Chondrocyte (in vitro differentiated cells): ENCODE measurements around the gene ZNF407. TPM values are rescaled to one million over a fixed set of nuclear protein-coding genes. Genes with fewer than 3 reads are reported as not detected.

Experiments used
- DNase-seq: peaks from one replicate; pipeline ENCODE4 v3.0.0; 2021; ENCODE audit warnings: mixed read lengths, low spot score
- H3K27ac Mint-ChIP-seq: one replicate; pipeline ENCODE4 v1.8.0; 2021; ENCODE audit warnings: mild to moderate bottlenecking, moderate library complexity, mixed read lengths; ENCODE audit not compliant: unreplicated experiment
- H3K27me3 Mint-ChIP-seq: 2 replicates; pipeline ENCODE4 v1.8.0; 2021; ENCODE audit warnings: low read depth, mixed read lengths
- H3K36me3 Mint-ChIP-seq: 2 replicates; pipeline ENCODE4 v1.8.0; 2021; ENCODE audit warnings: low read depth, mixed read lengths
- H3K4me1 Mint-ChIP-seq: 2 replicates; pipeline ENCODE4 v1.8.0; 2021; ENCODE audit warnings: low read depth, mild to moderate bottlenecking, mixed read lengths
- H3K4me3 Mint-ChIP-seq: one replicate; pipeline ENCODE4 v1.8.0; 2021; ENCODE audit warnings: mild to moderate bottlenecking, moderate library complexity, mixed read lengths; ENCODE audit not compliant: unreplicated experiment
- H3K9me3 Mint-ChIP-seq: 2 replicates; pipeline ENCODE4 v1.8.0; 2021; ENCODE audit warnings: low read depth, mixed read lengths
- CTCF ChIP-seq: fragments of 200-600 bp; sonication (generic); IDR thresholded peaks from 2 replicates; pipeline ENCODE4 v1.5.0; 2021; ENCODE audit warnings: antibody characterized with exemption, mild to moderate bottlenecking, moderate library complexity
- total RNA-seq: library from RNA; stranded (reverse); gene quantifications from 3 replicates; pipeline ENCODE4 v1.2.1, GENCODE V29; 2021

Gene ZNF407
- total RNA-seq, 1 donor from 2014 or later: 10.4 TPM

- DNase-seq: no peak
- Mint-ChIP-seq H3K27me3 (no peaks in the 10 kb centered on the region), H3K4me3 (no peak overlapping the region), H3K4me1 (no peaks in the 10 kb centered on the region), H3K36me3 (no peaks in the 10 kb centered on the region), H3K27ac (no peak overlapping the region), H3K9me3 (no peaks in the 10 kb centered on the region)
- TF ChIP-seq CTCF: no peak
Measured at GRCh38 chr18:74739926-74740325, 142.3 kb downstream of the ZNF407 start.

DNA sequence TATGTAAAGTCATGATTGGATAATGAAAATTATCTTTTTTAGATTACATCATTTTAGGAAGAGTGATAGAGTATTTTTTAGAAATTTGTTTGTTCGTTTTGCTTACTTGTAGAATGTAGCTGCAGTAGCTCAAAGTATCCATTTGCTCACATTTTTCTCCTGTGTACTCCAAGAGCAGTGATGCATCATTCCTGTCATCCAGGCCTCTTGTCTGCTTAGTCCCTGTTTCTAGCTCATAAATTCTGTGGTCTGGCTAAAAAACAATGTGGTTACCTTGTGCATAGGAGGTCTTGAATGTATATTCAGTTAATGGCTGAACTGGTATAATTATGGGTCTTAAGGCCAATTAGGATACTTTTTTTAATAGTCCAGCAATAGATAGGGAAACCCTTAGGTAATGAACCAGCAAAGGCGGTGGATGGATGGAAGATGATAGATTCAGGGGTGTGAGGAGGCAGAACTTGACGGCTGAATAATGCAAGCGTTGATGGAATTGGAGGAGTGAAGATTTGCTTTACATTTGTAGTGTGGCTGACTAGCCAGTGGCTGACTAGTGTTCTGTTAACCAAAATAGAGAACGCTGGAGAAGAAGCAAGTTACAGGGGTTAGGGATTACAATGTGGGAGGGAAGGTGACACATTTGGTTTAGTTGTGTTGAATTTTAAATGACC, 145.0 kb downstream of the ZNF407 start:
- Mint-ChIP-seq H3K36me3 (no peaks in the 10 kb centered on the region), H3K27me3 (no peaks in the 10 kb centered on the region), H3K27ac (no peak overlapping the region), H3K4me3 (no peak overlapping the region), H3K4me1 (peaks cover 6% of the 10 kb centered on the region), H3K9me3 (no peaks in the 10 kb centered on the region)
- TF ChIP-seq CTCF: no peak
- DNase-seq: no peak

- no peak for TF ChIP-seq CTCF
- Mint-ChIP-seq H3K36me3 (no peaks in the 10 kb centered on the region), H3K9me3 (no peaks in the 10 kb centered on the region), H3K4me1 (peaks cover 6% of the 10 kb centered on the region), H3K27ac (no peak overlapping the region), H3K4me3 (no peak overlapping the region), H3K27me3 (no peaks in the 10 kb centered on the region)
- no peak for DNase-seq
Measured at GRCh38 chr18:74745633-74746403, 148.1 kb downstream of the ZNF407 start.

DNA sequence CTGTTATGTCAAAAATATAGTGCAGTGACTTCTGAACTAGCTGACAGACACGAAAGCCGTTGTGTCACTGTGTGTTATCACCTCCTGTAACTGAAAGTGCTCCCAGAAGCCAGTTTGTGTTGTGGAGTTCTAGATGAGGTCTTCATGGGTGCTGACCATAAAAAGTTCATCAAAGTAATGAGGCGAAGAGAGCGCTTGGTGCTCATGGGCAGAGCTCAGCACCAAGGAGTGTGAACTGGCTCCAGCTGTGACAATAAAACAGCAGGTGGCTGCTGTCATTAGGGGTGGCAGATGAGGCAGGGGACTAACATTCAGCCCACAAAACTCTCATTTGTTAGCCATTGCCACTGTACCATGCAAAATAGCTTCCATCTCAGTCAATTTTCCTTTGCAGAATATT, 151.1 kb downstream of the ZNF407 start:
- DNase-seq: no peak
- H3K27me3 Mint-ChIP-seq: no peaks in the 10 kb centered on the region
- no peak for TF ChIP-seq CTCF
- peaks cover 6% of the 10 kb centered on the region for H3K4me1 Mint-ChIP-seq
- H3K27ac Mint-ChIP-seq: no peak overlapping the region
- H3K9me3 Mint-ChIP-seq: peaks cover 3% of the 10 kb centered on the region
- no peak overlapping the region for H3K4me3 Mint-ChIP-seq
- peaks cover 3% of the 10 kb centered on the region for H3K36me3 Mint-ChIP-seq

GRCh38 chr18:74758995-74759394, 161.3 kb downstream of the ZNF407 start:
- H3K27ac Mint-ChIP-seq: no peak overlapping the region
- H3K27me3 Mint-ChIP-seq: no peaks in the 10 kb centered on the region
- no peak overlapping the region for H3K4me3 Mint-ChIP-seq
- DNase-seq: no peak
- no peak for TF ChIP-seq CTCF
- H3K36me3 Mint-ChIP-seq: peaks cover 8% of the 10 kb centered on the region
- H3K4me1 Mint-ChIP-seq: no peaks in the 10 kb centered on the region
- peaks cover 15% of the 10 kb centered on the region for H3K9me3 Mint-ChIP-seq
